Activated naive CD4-positive, alpha-beta T cell treated with anti-CD3 and anti-CD28 coated beads for 36 hours (primary cell): ENCODE data around the gene ZNF496. TPM values are rescaled to one million over a fixed set of nuclear protein-coding genes. Genes with fewer than 3 reads are reported as not detected.
"Not testable (repeated sequence)": the region's sequence is repeated elsewhere in the genome, so short reads cannot be mapped to it uniquely, and the experiment has no call there.

Experiments
- CTCF ChIA-PET: fragments of 350-600 bp; sonication (Branson Sonifier 250); formaldehyde crosslinking; loops from one replicate; lab custom pipeline; 2021; ENCODE audit warnings: antibody characterized with exemption; lab: Charles Lee
- DNase-seq: peaks from one replicate; pipeline ENCODE4 v3.0.0-alpha.2; 2020
- H3K27ac Mint-ChIP-seq: one replicate; pipeline ENCODE4 v1.8.0; 2021; ENCODE audit warnings: mild to moderate bottlenecking, mixed read lengths
- H3K27me3 Mint-ChIP-seq: one replicate; pipeline ENCODE4 v1.8.0; 2021; ENCODE audit warnings: low read depth, mixed read lengths
- H3K36me3 Mint-ChIP-seq: one replicate; pipeline ENCODE4 v1.8.0; 2021; ENCODE audit warnings: low read depth, mixed read lengths
- H3K4me1 Mint-ChIP-seq: one replicate; pipeline ENCODE4 v1.8.0; 2021; ENCODE audit warnings: low read depth, mixed read lengths
- H3K4me3 Mint-ChIP-seq: one replicate; pipeline ENCODE4 v1.8.0; 2021; ENCODE audit warnings: mild to moderate bottlenecking, moderate library complexity, mixed read lengths
- H3K9me3 Mint-ChIP-seq: one replicate; pipeline ENCODE4 v1.8.0; 2021; ENCODE audit warnings: mixed read lengths
- intact Hi-C: fragments of 100-400 bp; cut with micrococcal nuclease; formaldehyde crosslinking; loops from one replicate; pipeline ENCODE4 v1.15.1; 2023
- total RNA-seq, 2 experiments: library from RNA; stranded (reverse); gene quantifications; one replicate each; pipeline ENCODE4 v1.2.3, GENCODE V29; 2021

The ZNF496 gene
- total RNA-seq, 2 experiments from 2014 or later, result 9.8 to 10.6 TPM

DNA sequence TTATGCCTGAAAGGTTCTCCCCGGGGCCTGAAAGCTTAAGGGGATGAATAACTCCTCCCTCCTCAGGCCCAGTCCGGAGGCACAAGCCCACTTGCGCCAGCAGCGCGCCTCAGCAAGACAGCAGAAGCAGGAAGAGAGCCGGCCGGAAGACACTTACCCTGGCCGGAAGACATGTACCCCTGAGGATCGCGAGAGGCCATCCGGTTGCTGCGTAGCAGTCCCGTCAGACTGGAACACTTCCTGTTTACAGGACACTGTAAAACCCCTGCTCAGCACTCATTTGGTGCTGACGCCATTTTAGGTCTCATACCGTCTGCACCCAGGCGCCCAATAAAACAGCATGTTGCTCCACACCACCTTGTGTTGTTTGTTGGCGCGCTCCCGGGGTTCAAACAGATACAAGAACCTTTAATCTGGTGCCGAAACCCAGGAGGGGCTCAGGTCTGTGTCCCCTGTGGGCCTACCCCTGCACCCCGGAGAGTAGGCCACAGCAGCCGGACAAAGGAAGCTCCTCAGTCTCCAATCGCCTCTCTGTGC is 45.5 kb downstream of the ZNF496 start:
- H3K4me3 Mint-ChIP-seq, result no peak overlapping the region
- H3K36me3 Mint-ChIP-seq, result peaks cover 4% of the 10 kb centered on the region
- intact Hi-C loops, result no loop called here
- no peak overlapping the region for H3K27ac Mint-ChIP-seq
- no peaks in the 10 kb centered on the region for H3K4me1 Mint-ChIP-seq
- no peaks in the 10 kb centered on the region for H3K27me3 Mint-ChIP-seq
- CTCF ChIA-PET, result no interaction called here
- peaks cover 13% of the 10 kb centered on the region for H3K9me3 Mint-ChIP-seq
- DNase-seq, result no peak

DNA sequence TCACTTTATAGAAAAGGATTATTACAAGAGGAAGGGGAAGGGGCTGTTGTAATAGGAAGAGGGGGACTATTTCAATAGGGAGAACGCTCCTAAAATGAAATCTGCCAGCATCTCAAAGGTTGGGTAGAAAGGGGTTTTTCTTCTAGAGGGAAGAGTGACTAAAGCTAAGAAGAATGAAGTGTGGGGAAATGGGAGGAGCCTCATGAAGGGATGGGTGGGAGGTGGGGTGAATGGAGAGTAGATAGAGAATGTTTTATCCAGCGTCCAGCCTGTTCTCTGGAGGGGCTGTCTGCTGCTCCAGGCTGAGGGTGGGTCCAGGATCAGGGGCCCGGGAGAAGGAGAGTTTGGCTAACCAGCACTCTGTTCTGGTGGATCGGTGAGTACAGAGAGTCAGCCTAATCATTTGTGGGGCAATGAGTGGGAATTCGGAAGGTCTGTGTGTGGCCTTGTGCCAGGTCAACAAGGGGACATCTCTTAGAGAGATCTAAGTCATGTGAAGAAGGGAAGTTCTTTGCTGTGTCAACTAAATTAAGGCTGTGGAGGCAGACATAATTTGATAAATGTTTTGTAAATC is 50.6 kb downstream of the ZNF496 start:
- Mint-ChIP-seq H3K4me1 (no peaks in the 10 kb centered on the region), H3K4me3 (no peak overlapping the region), H3K36me3 (peaks cover 3% of the 10 kb centered on the region), H3K27ac (no peak overlapping the region), H3K9me3 (no peaks in the 10 kb centered on the region), H3K27me3 (no peaks in the 10 kb centered on the region)
- intact Hi-C loops, result no loop called here
- DNase-seq, result no peak
- CTCF ChIA-PET, result no interaction called here

DNA sequence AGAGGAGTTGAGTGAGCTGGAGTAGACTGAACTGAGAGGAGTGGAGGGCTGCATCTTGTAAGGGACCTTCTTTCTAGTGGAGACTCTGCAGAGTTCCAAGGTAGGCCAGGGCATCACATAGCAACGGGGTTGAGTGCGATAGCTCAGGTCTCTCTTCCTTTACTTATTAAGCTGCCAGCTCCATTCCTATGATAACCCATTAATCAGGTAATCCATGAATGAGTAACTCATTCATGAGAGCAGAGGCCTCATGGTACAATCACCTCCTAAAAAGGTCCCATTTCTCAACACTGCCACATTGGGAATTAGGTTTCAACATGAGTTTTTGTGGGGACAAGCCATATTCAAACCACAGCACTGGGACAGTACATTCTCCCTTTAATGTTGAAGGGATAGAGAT is 54.5 kb downstream of the ZNF496 start:
- H3K4me1 Mint-ChIP-seq, result no peaks in the 10 kb centered on the region
- CTCF ChIA-PET, result no interaction called here
- no peaks in the 10 kb centered on the region for H3K36me3 Mint-ChIP-seq
- H3K9me3 Mint-ChIP-seq, result no peaks in the 10 kb centered on the region
- H3K27ac Mint-ChIP-seq, result no peak overlapping the region
- no peak for DNase-seq
- H3K27me3 Mint-ChIP-seq, result no peaks in the 10 kb centered on the region
- no peak overlapping the region for H3K4me3 Mint-ChIP-seq
- intact Hi-C loops, result no loop called here

DNA sequence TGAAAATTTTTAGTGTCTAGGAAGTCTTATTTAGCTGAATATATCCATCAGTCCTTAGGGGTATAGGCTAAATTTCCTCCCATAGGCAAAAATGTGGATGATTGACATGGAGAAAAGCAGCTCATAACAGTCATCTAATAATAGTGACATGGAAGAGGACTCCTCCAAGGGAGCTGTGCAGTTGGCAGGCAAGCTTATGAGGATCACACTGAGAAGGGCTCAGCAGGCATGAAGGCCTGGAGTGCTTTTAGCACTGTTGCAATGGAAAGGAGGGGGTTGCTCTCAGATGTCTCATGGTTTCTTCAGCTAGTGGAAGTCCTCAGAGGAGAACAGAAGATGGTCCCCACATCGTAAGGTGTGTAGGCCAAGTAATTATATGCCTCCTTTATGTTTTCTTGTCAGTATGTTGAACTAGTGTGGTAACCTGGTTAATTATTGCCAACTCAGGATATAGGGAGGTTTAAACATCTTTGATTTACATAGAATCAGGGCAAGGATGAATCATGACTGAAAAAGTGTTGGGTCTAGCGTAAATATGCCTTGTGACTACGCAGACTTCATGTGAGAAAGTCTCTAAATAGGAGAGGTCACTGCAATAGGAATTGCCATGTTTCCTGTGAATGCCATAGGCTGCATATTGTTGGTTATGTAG is 56.9 kb downstream of the ZNF496 start:
- no peaks in the 10 kb centered on the region for H3K27me3 Mint-ChIP-seq
- CTCF ChIA-PET, result interaction anchor here (0.6 kb wide), 1 partner anchor 98 kb away, joined by 4 read pairs; no protein-coding TSS in a partner anchor
- intact Hi-C loops, result no loop called here

DNA sequence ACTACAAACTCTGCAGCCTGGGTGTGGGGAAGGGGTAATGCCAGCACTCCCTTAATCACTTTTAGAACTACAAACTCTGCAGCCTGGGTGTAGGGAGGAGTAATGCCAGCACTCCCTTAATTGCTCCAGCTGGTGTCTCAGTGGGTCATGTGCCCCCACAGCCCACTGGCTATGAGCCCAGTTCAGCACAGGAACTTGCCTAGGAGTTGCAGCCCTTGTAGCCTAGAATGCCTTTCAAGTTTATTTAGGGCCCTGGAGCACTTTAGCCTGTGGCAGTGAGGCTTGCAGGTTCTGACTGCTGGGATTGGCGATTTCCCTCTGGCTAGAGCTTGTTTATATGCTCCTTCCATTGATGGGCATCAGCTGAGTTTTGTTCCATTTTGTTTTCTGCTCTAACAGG is 58.7 kb downstream of the ZNF496 start:
- no peak overlapping the region for H3K27ac Mint-ChIP-seq
- H3K36me3 Mint-ChIP-seq, result peaks cover 9% of the 10 kb centered on the region
- DNase-seq, result no peak
- H3K27me3 Mint-ChIP-seq, result no peaks in the 10 kb centered on the region
- CTCF ChIA-PET, result interaction anchor here (0.7 kb wide), 1 partner anchor 41 kb away, joined by 4 read pairs; no protein-coding TSS in a partner anchor
- peaks cover 13% of the 10 kb centered on the region for H3K9me3 Mint-ChIP-seq
- H3K4me3 Mint-ChIP-seq, result no peak overlapping the region
- intact Hi-C loops, result no loop called here
- H3K4me1 Mint-ChIP-seq, result no peaks in the 10 kb centered on the region

More for the DNA sequence above, 56.9 kb downstream of the ZNF496 start:
- DNase-seq, result no peak
- Mint-ChIP-seq H3K36me3 (peaks cover 9% of the 10 kb centered on the region), H3K4me1 (no peaks in the 10 kb centered on the region), H3K27ac (no peak overlapping the region), H3K9me3 (peaks cover 13% of the 10 kb centered on the region), H3K4me3 (no peak overlapping the region)

DNA sequence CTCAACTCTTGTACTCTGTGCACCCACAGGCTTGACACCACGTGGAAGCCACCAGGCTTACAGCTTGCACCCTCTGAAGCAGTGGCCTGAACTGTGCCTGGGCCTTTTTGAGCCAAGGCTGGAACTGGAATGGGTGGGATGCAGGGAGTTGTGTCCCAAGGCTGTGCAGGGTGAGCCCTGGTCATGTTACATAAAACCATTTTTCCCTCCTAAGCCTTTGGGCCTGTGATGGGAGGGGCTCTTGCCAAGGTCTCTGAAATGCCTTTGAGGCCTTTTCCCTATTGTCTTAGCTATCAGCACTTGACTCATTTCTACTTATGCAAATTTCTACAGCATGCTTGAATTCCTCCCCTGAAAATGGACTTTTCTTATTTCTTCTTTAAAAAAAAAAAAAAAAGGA is 61.7 kb downstream of the ZNF496 start:
- DNase-seq, result no peak
- CTCF ChIA-PET, result no interaction called here
- peaks cover 9% of the 10 kb centered on the region for H3K36me3 Mint-ChIP-seq

DNA sequence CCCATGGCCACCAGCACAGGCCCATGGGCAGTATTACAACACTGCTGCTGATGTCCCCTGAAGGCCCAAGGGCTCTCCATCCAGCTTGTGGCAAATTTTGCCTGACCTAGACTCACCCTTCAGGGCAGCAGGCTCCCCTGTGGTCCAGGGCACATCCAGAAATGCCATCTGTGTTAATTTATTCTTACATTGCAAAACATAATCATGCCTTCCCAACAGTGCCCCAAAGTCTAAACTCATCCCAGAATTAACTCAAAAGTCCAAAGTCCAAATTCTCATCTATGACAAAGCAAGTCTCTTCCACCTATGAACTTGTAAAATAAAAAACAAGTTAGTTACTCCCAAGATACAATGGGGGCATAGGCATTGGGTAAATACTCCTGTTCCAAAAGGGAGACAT is 62.5 kb downstream of the ZNF496 start:
- intact Hi-C loops, result no loop called here
- CTCF ChIA-PET, result interaction anchor here (0.6 to 0.8 kb wide), 2 partner anchors 104 to 514 kb away, joined by 3 read pairs; no protein-coding TSS in a partner anchor
- DNase-seq, result no peak
- H3K27ac Mint-ChIP-seq, result no peak overlapping the region
- no peaks in the 10 kb centered on the region for H3K4me1 Mint-ChIP-seq
- peaks cover 3% of the 10 kb centered on the region for H3K27me3 Mint-ChIP-seq
- H3K4me3 Mint-ChIP-seq, result no peak overlapping the region
- peaks cover 13% of the 10 kb centered on the region for H3K9me3 Mint-ChIP-seq
- H3K36me3 Mint-ChIP-seq, result peaks cover 9% of the 10 kb centered on the region

More for the DNA sequence above, 61.7 kb downstream of the ZNF496 start:
- no peaks in the 10 kb centered on the region for H3K4me1 Mint-ChIP-seq
- peaks cover 3% of the 10 kb centered on the region for H3K27me3 Mint-ChIP-seq
- peaks cover 13% of the 10 kb centered on the region for H3K9me3 Mint-ChIP-seq
- H3K27ac Mint-ChIP-seq, result no peak overlapping the region
- intact Hi-C loops, result no loop called here
- H3K4me3 Mint-ChIP-seq, result no peak overlapping the region

DNA sequence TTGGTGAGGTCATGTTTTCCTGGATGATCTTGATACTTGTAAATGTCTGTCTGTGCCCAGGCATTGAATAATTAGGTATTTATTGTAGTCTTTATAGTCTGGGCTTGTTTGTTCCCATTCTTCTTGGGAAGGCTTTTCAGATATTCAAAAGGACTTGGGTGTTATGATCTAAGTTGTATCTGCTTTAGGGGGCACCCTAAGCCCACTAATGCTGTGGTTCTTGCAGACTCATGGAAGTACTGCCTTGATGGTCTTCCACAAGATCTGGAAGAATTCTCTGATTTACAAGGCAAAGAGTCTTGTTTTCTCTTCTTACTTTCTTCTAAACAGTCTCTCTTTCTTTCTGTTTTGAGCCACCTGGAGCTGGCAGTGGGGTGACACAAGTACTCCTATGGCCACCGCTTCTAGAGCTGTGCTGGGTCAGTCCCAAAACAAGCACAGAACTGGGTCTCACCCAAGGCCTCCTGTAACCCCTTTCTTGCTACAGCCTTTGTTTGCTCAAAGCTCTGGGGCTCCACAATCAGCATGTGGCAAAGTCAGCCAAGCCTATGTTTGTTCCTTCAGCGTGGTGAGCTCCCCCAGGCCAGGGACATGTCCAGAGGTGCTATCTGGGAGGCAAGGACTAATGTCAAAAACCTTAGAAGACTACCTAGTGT is 63.1 kb downstream of the ZNF496 start:
- intact Hi-C loops, result no loop called here
- CTCF ChIA-PET, result interaction anchor here (0.8 kb wide), 1 partner anchor 105 kb away, joined by 3 read pairs; no protein-coding TSS in a partner anchor
- peaks cover 9% of the 10 kb centered on the region for H3K36me3 Mint-ChIP-seq
- H3K4me1 Mint-ChIP-seq, result no peaks in the 10 kb centered on the region
- no peak for DNase-seq
- no peak overlapping the region for H3K27ac Mint-ChIP-seq
- H3K4me3 Mint-ChIP-seq, result no peak overlapping the region
- peaks cover 13% of the 10 kb centered on the region for H3K9me3 Mint-ChIP-seq
- H3K27me3 Mint-ChIP-seq, result peaks cover 3% of the 10 kb centered on the region

DNA sequence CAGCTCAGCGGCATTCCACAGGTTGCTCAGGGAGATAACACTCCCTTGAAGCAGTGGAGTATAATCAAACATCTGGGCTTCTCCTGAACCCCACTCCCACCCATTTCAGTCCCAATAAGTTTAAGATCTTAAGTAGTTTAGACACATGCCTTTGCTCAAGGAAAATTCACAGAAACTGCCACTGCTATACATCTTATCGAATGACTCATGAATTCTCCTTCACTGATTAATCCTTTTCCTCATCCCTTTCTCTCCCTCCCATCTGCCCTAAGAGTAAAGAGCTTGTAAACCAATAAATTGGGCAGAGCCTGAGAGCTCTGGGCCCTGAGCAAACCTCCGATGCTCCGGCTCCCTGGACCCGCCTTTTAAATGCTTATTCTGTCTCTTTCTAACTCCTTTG is 65.6 kb downstream of the ZNF496 start:
- Mint-ChIP-seq H3K4me3 (no peak overlapping the region), H3K9me3 (peaks cover 9% of the 10 kb centered on the region), H3K27ac (no peak overlapping the region), H3K4me1 (no peaks in the 10 kb centered on the region), H3K27me3 (peaks cover 3% of the 10 kb centered on the region), H3K36me3 (peaks cover 4% of the 10 kb centered on the region)
- no peak for DNase-seq
- CTCF ChIA-PET, result no interaction called here
- intact Hi-C loops, result no loop called here

DNA sequence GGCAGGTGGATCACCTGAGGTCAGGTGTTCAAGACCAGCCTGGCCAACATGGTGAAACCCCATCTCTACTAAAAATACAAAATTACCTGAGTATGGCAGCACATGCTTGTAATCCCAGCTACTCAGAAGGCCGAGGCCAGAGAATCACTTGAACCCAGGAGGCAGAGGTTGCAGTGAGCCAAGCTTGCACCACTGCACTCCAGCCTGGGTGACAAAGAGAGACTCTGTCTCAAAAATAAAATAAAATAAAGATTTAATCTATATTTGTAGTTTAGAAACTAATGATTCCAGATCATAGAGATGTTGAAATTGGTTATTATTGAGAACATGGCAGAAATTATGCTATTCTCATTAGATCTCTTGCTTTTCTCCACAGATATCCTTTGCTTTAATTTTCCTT is 75.9 kb downstream of the ZNF496 start, which contains the start of gene VN1R5:
Gene VN1R5 (plus strand): TSS at position 301 of the 400 bp plus-strand sequence.
- H3K27ac Mint-ChIP-seq, H3K36me3 Mint-ChIP-seq, CTCF ChIA-PET, H3K4me1 Mint-ChIP-seq, intact Hi-C loops, DNase-seq, H3K4me3 Mint-ChIP-seq, H3K9me3 Mint-ChIP-seq, H3K27me3 Mint-ChIP-seq: not testable (repeated sequence)

DNA sequence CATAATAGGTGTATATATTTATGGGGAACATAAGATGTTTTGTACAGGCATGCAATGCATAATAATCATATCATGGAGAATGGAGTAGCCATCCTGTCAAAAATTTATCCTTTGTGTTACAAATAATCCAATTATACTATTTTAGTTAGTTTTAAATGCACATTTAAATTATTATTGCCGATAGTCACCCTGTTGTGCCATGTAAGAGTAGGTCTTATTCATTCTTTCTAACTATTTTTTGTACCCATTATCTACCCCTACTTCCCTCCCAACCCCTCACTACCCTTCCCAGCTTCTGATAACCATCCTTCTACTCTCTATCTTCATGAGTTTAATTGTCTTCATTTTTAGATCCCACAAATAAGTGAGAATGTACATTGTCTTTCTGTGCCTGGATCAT is 84.1 kb downstream of the ZNF496 start:
- H3K36me3 Mint-ChIP-seq, result no peaks in the 10 kb centered on the region
- no peak for DNase-seq
- H3K4me3 Mint-ChIP-seq, result no peak overlapping the region
- CTCF ChIA-PET, result no interaction called here
- H3K27ac Mint-ChIP-seq, result no peak overlapping the region
- H3K9me3 Mint-ChIP-seq, result peaks cover 26% of the 10 kb centered on the region
- H3K4me1 Mint-ChIP-seq, result no peaks in the 10 kb centered on the region
- peaks cover 5% of the 10 kb centered on the region for H3K27me3 Mint-ChIP-seq
- intact Hi-C loops, result no loop called here
